ENCODE results near the gene WDR89. TPM values are rescaled to one million over a fixed set of nuclear protein-coding genes. Genes with fewer than 3 reads are reported as not detected.
"Not testable (repeated sequence)": the region's sequence is repeated elsewhere in the genome, so short reads cannot be mapped to it uniquely, and the experiment has no call there.

Gene WDR89
- total RNA-seq, 2 donors from 2014 or later: 10.8 to 12.1 TPM

DNA sequence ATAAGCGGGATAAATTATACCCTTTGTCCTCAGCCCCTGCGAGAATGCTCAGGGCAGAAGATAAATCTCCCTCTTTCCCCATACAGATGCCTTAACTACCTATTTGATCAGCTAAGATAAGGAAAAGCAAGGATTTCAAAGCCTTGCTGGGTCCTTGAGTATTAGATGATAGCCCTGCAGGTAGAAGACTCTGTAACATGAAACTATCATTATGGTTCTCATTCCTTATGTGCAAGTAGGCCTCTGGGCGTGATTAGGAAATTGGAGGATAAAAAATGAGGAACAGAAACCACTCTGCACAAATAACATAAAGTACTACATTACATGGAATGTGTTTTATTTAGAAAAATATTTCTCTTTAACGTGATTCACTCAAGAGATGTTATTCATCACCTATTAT, 14.5 kb upstream of the WDR89 start:
- intact Hi-C loops (cut with DNase I, micrococcal nuclease): no loop called here

DNA sequence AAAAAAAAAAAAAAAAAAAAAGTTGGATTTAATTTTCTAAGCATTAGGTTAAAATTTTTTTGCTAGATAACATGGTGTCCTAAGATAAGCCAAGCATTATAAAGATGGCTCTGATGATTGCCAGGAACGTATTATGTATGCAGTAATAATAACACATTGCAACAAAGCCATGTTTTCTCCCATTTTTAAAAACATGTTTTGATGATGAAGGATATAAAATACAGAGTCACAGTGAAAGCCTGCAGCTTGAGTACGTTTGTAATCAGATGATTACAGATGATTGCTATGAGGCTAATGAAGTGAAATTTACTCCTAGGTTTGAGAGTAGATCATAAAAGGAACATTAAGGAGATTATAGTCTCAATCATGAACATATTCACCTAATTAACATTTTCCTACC, 13.3 kb upstream of the WDR89 start:
- DNase-seq: no peak
- intact Hi-C loops (cut with DNase I, micrococcal nuclease): no loop called here

More for the DNA sequence above, 14.5 kb upstream of the WDR89 start:
- ATAC-seq (no peak), DNase-seq (no peak)

DNA sequence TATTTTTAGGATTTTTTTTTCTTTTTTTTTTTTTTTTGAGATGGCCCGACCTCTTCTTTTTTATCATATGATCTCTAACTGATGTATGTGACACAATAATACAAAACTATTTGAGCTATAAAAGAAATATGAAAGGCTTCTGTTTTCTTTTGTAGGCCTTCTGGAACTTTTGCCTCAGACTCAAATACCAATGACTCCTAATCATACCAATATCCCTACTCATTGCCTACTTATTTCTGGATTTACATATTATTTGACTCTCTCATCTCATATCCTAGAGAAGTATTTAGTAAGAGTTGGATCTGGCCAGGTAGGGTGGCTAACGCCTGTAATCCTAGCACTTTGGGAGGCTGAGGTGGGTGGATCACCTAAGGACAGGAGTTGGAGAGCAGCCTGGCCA, 12.7 kb upstream of the WDR89 start:
- intact Hi-C loops (cut with DNase I, micrococcal nuclease): no loop called here
- no peak for DNase-seq
- no peak for ATAC-seq

More for the DNA sequence above, 13.3 kb upstream of the WDR89 start:
- ATAC-seq: no peak

DNA sequence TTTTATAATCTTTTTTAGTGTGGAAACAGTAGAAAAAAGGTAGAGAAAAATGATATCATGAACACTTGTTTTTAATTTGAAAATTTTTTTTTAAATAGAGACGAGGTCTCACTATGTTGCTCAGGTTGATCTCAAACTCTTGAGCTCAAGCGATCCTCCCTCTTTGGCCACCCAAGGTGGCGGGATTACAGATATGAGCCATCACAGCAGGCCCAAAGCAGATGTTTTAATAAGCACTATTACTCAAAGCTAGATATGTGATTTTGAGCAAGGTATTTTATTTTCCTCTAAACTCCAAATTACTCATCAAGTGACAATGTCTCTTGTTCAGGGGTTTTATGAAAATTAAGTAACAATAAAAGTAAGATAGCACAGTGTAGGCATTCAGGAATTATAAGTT, 10.7 kb upstream of the WDR89 start:
- DNase-seq (no peak), ATAC-seq (no peak)
- intact Hi-C loops (cut with DNase I, micrococcal nuclease): no loop called here

DNA sequence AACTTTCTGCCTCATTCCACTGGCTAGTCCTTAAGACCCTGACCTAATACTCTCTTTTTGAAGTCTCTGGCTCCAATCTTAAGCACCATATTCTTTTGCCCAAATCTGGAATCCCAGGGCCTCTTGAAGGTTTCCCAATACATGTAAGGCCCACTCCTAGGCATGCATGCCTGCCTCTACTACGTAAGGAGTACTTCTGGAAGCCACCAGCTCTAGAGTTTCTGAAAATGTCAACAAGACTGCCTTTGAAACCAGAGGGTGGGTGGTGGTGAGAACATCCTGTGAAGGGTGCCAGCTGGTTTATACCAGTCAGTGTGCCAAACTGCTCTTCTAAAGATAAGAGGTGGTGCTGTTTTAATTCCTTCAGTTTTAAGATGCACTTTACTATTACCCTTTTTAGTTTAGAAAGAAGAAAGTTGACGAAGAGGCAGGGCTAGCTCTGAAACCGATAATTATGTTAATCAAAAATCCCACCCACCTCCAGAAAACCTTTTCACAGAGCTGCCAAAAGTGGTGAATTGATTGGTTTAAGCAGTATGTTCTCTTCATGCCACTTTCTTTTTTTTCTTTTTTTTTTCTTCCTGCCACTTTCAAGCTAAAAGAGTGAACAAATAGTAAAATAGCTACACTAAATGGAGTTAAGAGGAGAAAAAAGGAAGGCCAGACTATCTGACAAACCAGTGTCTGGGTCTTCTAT, 8.7 kb upstream of the WDR89 start:
- ATAC-seq (no peak), DNase-seq (no peak)
- intact Hi-C loops (cut with DNase I, micrococcal nuclease): no loop called here

DNA sequence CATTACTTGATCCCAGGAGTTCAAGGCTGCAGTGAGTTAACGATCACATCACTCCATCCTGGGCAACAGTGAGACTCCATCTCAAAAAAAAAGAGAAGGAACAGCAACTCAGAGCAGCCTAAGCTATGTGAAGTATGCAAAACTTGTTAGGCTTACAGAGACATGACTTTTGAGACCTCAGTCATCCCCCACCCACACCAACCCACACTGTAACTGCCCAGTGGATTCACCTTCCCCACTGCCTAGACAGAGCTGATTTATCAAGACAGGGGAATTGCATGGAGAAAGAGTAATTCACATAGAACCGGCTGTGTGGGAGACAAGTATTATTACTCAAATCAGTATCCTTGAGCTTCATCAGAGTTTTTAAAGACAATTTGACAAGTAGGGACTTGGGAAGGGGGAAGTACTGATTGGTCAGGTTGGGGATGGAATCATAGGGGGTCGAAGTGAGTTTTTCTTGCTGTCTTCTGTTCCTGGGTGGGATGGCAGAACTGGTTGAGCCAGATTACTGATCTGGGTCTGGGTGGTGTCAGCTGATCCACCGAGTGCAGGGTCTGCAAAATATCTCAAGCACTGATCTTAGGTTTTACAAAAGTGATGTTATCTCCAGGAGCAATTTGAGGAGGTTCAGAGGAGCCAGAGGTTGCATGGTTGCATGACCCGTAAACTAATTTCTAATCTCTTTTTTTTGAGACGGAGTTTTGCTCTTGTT, 6.2 kb upstream of the WDR89 start:
- intact Hi-C loops (cut with DNase I, micrococcal nuclease): no loop called here
- ATAC-seq: no peak
- no peak for DNase-seq

DNA sequence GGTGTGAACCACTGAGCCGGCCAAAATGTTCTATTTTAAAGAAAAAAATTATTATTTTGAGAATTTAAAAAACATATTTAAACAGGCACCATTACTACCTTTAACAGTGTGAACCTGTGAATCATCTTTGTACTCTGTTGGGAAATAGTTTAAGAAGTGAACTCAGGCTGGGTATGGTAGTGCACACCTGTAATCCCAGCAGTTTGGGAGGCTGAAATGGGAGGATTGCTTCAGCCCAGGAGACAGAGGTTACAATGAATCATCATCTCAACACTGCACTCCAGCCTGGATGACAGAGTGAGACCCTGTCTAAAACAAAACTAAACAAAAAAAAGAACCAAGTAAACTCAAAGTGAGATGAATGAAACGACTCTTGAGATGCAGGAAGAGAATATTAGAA, 3.1 kb upstream of the WDR89 start:
- DNase-seq: no peak
- ATAC-seq: no peak
- intact Hi-C loops (cut with DNase I, micrococcal nuclease): no loop called here

DNA sequence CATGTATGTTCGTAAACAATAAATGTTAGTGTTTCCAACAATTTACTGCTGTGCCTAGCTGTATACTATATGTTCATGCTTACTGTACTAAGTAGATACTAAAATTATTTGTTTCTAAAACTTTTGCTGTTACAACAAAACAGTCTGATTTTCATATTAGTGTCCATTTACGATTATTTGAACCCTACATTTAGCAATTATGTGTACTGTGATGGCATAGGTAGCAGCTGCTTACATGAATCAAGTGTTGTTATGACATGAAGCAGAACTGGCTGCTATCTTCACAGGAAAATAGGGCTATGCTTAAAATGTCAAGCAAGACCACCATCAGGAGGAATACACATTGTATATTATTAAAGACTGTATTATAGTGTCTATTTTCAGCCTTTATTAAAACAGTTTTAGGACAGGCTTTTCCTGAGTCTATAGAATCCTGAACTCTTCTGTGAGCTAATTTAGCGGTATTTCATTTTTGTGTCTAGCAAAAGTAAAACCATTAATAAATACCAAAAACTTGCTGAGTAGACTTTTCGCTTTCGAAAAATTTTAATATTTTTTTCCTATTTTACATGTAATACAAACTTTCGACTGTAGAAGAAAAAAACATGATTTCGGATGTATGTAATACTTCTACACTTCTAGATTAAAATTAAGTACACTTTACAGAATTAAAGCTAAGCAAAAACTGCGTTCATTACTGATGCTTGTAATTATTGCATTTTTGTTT, 1.1 kb upstream of the WDR89 start:
- ATAC-seq: no peak
- no peak for DNase-seq
- intact Hi-C loops (cut with DNase I, micrococcal nuclease): no loop called here

DNA sequence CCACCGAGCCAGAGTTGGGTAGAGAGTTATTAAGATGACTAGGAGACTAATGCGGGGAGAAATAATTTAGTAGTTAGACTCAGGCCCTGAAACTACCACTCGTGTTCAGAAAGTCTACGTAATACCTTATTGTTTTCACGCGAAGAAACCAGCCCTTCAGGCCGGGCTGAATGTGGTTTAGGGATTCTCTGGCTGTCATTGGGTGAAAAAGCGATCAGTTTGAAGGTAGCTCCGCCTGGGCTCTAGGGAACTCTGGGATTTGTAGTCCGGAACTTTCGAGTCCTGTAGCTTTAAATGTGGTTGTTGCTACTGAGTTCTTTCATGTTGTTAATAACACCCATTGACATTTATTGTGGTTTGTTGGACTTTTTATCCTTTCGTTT, 549 bp upstream of the WDR89 start:
- intact Hi-C loops (cut with DNase I, micrococcal nuclease): no loop called here
- DNase-seq: peak; percentile 72 to 84
- ATAC-seq: peak; percentile 76

DNA sequence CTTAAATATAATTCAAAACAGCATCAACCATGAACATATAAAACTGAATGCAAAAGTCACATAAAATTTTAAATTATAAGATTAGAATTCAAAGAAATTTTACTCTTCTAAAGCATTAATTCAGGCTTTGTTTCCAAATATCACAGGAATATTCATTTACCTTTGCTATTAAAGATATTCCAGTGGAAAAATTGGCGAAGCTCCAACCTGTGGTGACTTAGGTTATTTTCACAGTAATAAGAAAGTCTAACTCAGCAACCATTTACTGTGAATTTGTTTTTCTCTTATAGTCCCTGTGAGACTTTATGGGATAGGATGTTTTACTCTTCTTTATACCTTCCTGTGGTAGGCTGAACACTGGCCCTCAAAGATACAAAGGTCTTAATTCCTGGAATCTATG, 3.2 kb downstream of the WDR89 start:
- no peak for ATAC-seq
- DNase-seq: no peak
- intact Hi-C loops (cut with DNase I, micrococcal nuclease): loop anchor here (10.0 kb wide), 2 partner anchors 94 to 126 kb away; partner anchors contain the start of gene PPP2R5E (in 1 of the 2)

DNA sequence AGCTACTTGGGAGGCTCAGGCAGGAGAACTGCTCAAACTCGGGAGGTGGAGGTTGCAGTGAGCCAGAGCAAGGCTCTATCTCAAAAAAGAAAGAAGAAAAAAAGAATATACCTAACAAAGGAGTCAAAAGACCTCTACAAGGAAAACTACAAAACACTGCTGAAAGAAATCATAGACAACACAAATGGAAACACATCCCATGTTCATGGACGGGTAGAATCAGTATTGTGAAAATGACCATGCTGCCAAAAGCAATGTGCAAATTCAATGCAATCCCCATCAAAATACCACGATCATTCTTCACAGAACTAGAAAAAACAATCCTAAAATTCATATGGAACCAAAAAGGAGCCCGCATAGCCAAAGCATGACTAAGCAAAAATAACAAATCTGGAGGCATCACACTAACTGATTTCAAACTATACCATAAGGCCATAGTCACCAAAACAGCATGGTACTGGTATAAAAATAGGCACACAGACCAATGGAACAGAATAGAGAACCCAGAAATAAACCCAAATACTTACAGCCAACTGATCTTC, 5.5 kb downstream of the WDR89 start:
- ATAC-seq: not testable (repeated sequence)
- intact Hi-C loops (cut with DNase I, micrococcal nuclease): loop anchor here (10.0 kb wide), 2 partner anchors 91 to 129 kb away; partner anchors contain the start of gene PPP2R5E (in 1 of the 2)

DNA sequence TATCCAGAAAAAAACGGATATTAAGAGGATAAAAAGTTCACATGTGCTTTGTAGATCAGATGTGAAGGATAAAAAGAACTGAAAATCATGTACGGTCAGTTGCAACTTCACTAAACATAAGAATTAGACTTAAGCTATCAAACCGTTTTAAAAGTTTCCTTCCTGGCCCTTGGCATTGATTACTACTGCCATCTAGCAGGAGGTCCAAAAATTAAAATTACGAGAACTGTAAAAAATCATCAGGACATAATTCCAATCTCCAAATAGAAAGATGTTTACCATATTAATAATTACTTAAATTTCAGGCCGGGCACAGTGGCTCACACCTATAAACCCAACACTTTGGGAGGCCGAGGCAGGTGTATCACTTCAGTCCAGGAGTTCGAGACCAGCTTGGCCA, 7.9 kb downstream of the WDR89 start:
- intact Hi-C loops (cut with DNase I, micrococcal nuclease): loop anchor here (5.0 to 10.0 kb wide), 3 partner anchors 89 to 246 kb away; partner anchors contain the start of gene PPP2R5E (in 1 of the 2)
- DNase-seq: no peak
- ATAC-seq: no peak

More for the DNA sequence above, 5.5 kb downstream of the WDR89 start:
- not testable (repeated sequence) for DNase-seq

DNA sequence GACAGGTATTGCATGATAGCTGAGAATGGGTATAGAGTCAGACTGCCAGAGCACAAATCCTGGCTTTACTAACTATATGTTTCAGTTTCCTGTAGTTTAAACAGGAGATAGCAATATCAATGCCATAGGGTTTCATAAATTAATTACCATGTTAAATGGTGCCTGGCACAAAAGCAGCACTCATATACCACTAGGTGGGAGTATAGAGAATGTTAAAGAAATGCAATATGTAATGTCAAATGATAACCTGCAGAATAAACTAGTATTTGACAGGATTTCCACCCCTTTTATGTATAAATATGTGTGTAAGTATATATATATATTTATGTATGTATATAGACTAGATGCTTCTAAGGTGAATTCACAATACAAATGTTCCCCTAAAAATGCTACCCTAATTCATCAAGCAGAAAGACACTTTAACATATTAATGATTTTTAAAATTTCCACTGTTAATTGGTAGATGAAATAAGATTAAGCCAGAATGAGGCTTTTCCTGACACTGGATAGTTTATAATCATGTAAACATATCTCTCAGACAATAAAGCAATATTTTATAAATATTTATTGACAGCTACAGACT, 8.6 kb downstream of the WDR89 start:
- DNase-seq (no peak), ATAC-seq (peak; percentile 69)
- intact Hi-C loops (cut with DNase I, micrococcal nuclease): loop anchor here (5.0 to 10.0 kb wide), 3 partner anchors 88 to 246 kb away; partner anchors contain the start of gene PPP2R5E (in 1 of the 2)

DNA sequence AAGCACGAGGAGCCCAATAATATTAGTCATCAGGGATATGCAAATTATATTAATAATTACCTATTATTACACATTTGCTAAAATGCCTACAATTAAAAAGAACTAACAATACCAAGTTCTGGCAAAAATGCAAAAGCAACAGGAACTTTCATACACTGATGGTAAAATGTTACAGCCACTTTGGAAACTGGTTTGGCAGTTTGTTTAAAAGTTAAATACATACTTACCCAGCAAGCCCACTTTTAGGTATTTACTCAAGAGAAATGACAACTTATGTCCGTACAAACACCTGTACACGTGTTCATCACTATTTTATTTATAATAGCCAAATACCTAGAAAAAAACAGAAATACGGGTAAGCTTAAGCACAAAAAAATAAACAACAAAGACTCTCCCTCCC, 17.0 kb downstream of the WDR89 start:
- intact Hi-C loops (cut with DNase I, micrococcal nuclease): no loop called here
- ATAC-seq (no peak), DNase-seq (no peak)

DNA sequence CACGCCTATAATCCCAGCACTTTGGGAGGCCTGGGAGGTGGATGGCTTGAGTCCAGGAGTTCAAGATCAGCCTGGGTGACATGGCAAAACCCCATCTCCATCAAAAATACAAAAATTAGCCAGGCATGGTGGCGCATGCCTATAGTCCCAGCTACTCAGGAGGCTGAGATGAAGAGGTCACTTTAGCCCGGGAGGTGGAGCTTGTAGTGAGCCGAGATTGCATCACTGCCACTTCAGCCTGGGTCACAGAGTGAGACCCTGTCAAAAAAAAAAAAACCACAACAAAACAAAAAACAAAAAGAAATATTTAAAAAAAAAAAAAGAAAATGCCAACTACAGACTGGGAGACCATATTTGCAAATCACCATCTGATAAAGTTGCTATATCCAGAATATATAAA, 17.5 kb downstream of the WDR89 start:
- no peak for ATAC-seq
- DNase-seq: no peak
- intact Hi-C loops (cut with DNase I, micrococcal nuclease): no loop called here

DNA sequence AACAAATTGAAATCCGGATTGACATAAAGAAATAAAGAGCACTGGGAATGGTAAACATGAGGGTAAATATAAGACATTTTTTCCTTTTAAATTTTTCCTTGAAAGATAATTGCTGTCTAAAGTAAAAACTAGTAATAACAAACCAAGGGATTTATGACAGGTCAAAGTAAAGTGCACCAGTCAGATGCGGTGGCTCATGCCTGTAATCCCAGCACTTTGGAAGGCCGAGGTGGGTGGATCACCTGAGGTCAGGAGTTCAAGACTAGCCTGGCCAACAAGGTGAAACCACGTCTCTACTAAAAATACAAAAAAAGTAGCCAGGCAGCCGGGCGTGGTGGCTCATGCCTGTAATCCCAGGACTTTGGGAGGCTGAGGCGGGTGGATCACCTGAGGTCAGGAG, 19.7 kb downstream of the WDR89 start:
- peak in 1 of 2 donors; percentile 11 for DNase-seq
- ATAC-seq: peak; percentile 86
- intact Hi-C loops (cut with DNase I, micrococcal nuclease): not testable (repeated sequence)

DNA sequence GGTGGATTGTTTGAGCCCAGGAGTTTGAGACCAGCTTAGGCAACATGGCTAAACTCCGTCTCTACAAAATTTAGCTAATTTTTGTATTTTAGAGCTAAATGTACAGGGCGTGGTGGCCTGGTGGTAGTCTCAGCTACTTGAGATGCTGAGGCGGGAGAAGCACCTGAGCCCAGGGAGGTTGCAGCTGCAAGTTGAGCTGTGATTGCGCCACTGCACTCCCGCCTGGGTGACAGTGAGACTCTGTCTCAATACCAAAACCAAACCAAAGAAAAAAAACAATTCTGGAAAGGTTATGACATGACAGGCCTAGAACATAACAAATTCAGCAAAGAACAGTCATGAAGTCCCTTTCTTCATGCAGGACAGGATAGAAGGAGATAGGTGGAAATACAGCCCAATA, 25.7 kb downstream of the WDR89 start:
- ATAC-seq (no peak), DNase-seq (no peak)
- intact Hi-C loops (cut with DNase I, micrococcal nuclease): no loop called here

DNA sequence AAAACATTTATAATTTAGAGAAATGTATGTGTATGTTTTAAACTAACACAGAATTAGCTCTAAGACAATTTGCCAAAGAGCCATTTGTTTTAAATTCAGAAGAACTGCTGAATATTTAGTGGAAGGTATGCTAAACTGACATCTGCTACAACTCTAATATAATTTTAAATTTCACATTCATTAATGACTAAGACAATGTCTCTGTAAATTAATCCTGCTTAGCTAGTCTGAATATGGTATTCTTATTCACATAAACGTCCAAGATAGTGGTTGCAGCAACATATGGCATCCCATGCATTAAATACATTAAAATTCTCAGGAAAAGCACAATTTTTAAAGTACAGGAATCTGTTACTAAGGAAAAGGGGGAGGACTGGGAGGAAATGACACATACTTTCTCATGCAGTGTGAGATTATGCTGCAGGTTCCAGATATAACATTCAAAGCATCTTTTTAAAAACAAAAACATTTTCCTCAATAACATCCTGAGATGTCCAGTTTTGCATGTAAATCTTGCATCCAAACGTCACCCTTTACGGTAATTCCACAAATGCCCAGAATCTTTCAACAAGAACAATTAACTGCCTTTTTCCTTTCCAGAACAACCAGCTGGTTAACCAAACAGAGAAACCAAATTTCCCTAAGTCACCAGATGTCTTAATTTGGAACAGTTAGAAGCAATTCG, 26.9 kb downstream of the WDR89 start:
- DNase-seq (no peak), ATAC-seq (no peak)
- intact Hi-C loops (cut with DNase I, micrococcal nuclease): no loop called here
